Activated T-helper 2 cell treated with anti-CD3 and anti-CD28 coated beads, Interferon-gamma antibody, Interleukin-2, Interleukin-4, amounts not matched to agents 10 μg/mL and 5 μg/mL and 100 μg/mL, durations not matched to agents 14 hours and 24 hours and 36 hours (primary cell): ENCODE results near the gene CHAC1. TPM values are rescaled to one million over a fixed set of nuclear protein-coding genes. Genes with fewer than 3 reads are reported as not detected.

Experiments used
- DNase-seq: peaks from one replicate; pipeline ENCODE4 v3.0.0; 2021; ENCODE audit warnings: low spot score
- H3K27ac Mint-ChIP-seq: one replicate; pipeline ENCODE4 v1.8.0; 2021; ENCODE audit warnings: mixed read lengths
- H3K27me3 Mint-ChIP-seq: one replicate; pipeline ENCODE4 v1.8.0; 2021; ENCODE audit warnings: low read depth, mixed read lengths
- H3K36me3 Mint-ChIP-seq: one replicate; pipeline ENCODE4 v1.8.0; 2021; ENCODE audit warnings: low read depth, mixed read lengths
- H3K4me1 Mint-ChIP-seq: one replicate; pipeline ENCODE4 v1.8.0; 2021; ENCODE audit warnings: low read depth, mixed read lengths
- H3K4me3 Mint-ChIP-seq: one replicate; pipeline ENCODE4 v1.8.0; 2021; ENCODE audit warnings: low read depth, mild to moderate bottlenecking, moderate library complexity, mixed read lengths
- H3K9me3 Mint-ChIP-seq: one replicate; pipeline ENCODE4 v1.8.0; 2021; ENCODE audit warnings: mixed read lengths
- intact Hi-C: fragments of 100-400 bp; cut with micrococcal nuclease; formaldehyde crosslinking; loops from one replicate; pipeline ENCODE4 v1.15.1; 2023
- total RNA-seq: library from RNA; stranded (reverse); gene quantifications from 2 replicates; pipeline ENCODE4 v1.2.3, GENCODE V29; 2022

The CHAC1 gene
- total RNA-seq, 1 donor from 2014 or later, result 3.6 TPM

GRCh38 chr15:40936709-40937666 is 16.3 kb upstream of the CHAC1 start:
- no peaks in the 10 kb centered on the region for H3K36me3 Mint-ChIP-seq
- peaks cover 11% of the 10 kb centered on the region for H3K27me3 Mint-ChIP-seq
- no peak for DNase-seq
- H3K4me3 Mint-ChIP-seq, result no peak overlapping the region
- intact Hi-C loops, result no loop called here
- peaks cover 4% of the 10 kb centered on the region for H3K4me1 Mint-ChIP-seq
- H3K27ac Mint-ChIP-seq, result no peak overlapping the region
- no peaks in the 10 kb centered on the region for H3K9me3 Mint-ChIP-seq

GRCh38 chr15:40937762-40938535 is 15.3 kb upstream of the CHAC1 start:
- peaks cover 8% of the 10 kb centered on the region for H3K4me1 Mint-ChIP-seq
- no peaks in the 10 kb centered on the region for H3K36me3 Mint-ChIP-seq
- no peak overlapping the region for H3K4me3 Mint-ChIP-seq
- peaks cover 6% of the 10 kb centered on the region for H3K27me3 Mint-ChIP-seq
- no peak overlapping the region for H3K27ac Mint-ChIP-seq
- DNase-seq, result no peak
- H3K9me3 Mint-ChIP-seq, result no peaks in the 10 kb centered on the region
- intact Hi-C loops, result no loop called here

GRCh38 chr15:40938536-40938870 is 14.8 kb upstream of the CHAC1 start:
- H3K4me3 Mint-ChIP-seq, result no peak overlapping the region
- H3K27me3 Mint-ChIP-seq, result peaks cover 3% of the 10 kb centered on the region
- H3K9me3 Mint-ChIP-seq, result no peaks in the 10 kb centered on the region
- intact Hi-C loops, result no loop called here
- H3K36me3 Mint-ChIP-seq, result no peaks in the 10 kb centered on the region
- no peak overlapping the region for H3K27ac Mint-ChIP-seq
- H3K4me1 Mint-ChIP-seq, result peaks cover 14% of the 10 kb centered on the region
- no peak for DNase-seq

GRCh38 chr15:40940296-40940801 is 12.9 kb upstream of the CHAC1 start:
- Mint-ChIP-seq H3K36me3 (no peaks in the 10 kb centered on the region), H3K27ac (no peak overlapping the region), H3K4me1 (peaks cover 15% of the 10 kb centered on the region), H3K27me3 (no peaks in the 10 kb centered on the region), H3K4me3 (no peak overlapping the region), H3K9me3 (no peaks in the 10 kb centered on the region)
- intact Hi-C loops, result no loop called here
- DNase-seq, result no peak

- H3K4me3 Mint-ChIP-seq, result peak overlapping the region; percentile 39
- intact Hi-C loops, result no loop called here
- no peak for DNase-seq
- peaks cover 20% of the 10 kb centered on the region for H3K4me1 Mint-ChIP-seq
- no peaks in the 10 kb centered on the region for H3K36me3 Mint-ChIP-seq
- H3K27me3 Mint-ChIP-seq, result no peaks in the 10 kb centered on the region
- H3K27ac Mint-ChIP-seq, result peak overlapping the region; percentile 72
- no peaks in the 10 kb centered on the region for H3K9me3 Mint-ChIP-seq
Measured at GRCh38 chr15:40941068-40941527, 12.2 kb upstream of the CHAC1 start.

GRCh38 chr15:40941528-40942336 is 11.5 kb upstream of the CHAC1 start:
- intact Hi-C loops, result loop anchor here (1.0 kb wide), 1 partner anchor 37 kb away; no protein-coding TSS in a partner anchor
- Mint-ChIP-seq H3K27ac (peak overlapping the region; percentile 72), H3K27me3 (no peaks in the 10 kb centered on the region), H3K36me3 (no peaks in the 10 kb centered on the region), H3K4me1 (peaks cover 22% of the 10 kb centered on the region), H3K4me3 (peak overlapping the region; percentile 80), H3K9me3 (no peaks in the 10 kb centered on the region)
- DNase-seq, result peak; percentile 63

GRCh38 chr15:40942337-40942854 is 10.9 kb upstream of the CHAC1 start:
- H3K36me3 Mint-ChIP-seq, result no peaks in the 10 kb centered on the region

GRCh38 chr15:40942878-40943277 is 10.4 kb upstream of the CHAC1 start:
- no peaks in the 10 kb centered on the region for H3K36me3 Mint-ChIP-seq
- no peaks in the 10 kb centered on the region for H3K27me3 Mint-ChIP-seq
- H3K4me3 Mint-ChIP-seq, result peak overlapping the region; percentile 80
- no peak for DNase-seq
- no peak overlapping the region for H3K27ac Mint-ChIP-seq
- peaks cover 22% of the 10 kb centered on the region for H3K4me1 Mint-ChIP-seq
- H3K9me3 Mint-ChIP-seq, result no peaks in the 10 kb centered on the region
- intact Hi-C loops, result loop anchor here (1.0 kb wide), 1 partner anchor 39 kb away; no protein-coding TSS in a partner anchor

More at GRCh38 chr15:40942337-40942854, 10.9 kb upstream of the CHAC1 start:
- no peaks in the 10 kb centered on the region for H3K9me3 Mint-ChIP-seq
- H3K4me1 Mint-ChIP-seq, result peaks cover 22% of the 10 kb centered on the region
- H3K27ac Mint-ChIP-seq, result peak overlapping the region; percentile 53
- no peak for DNase-seq
- peak overlapping the region; percentile 80 for H3K4me3 Mint-ChIP-seq
- intact Hi-C loops, result loop anchor here (1.0 kb wide), 1 partner anchor 38 kb away; no protein-coding TSS in a partner anchor
- no peaks in the 10 kb centered on the region for H3K27me3 Mint-ChIP-seq

- H3K9me3 Mint-ChIP-seq, result no peaks in the 10 kb centered on the region
- peak overlapping the region; percentile 80 for H3K4me3 Mint-ChIP-seq
- no peaks in the 10 kb centered on the region for H3K27me3 Mint-ChIP-seq
- intact Hi-C loops, result no loop called here
- H3K36me3 Mint-ChIP-seq, result no peaks in the 10 kb centered on the region
- peaks cover 22% of the 10 kb centered on the region for H3K4me1 Mint-ChIP-seq
- no peak overlapping the region for H3K27ac Mint-ChIP-seq
- no peak for DNase-seq
Measured at GRCh38 chr15:40943764-40944365, 9.4 kb upstream of the CHAC1 start.

- DNase-seq, result no peak
- no peaks in the 10 kb centered on the region for H3K9me3 Mint-ChIP-seq
- no peak overlapping the region for H3K27ac Mint-ChIP-seq
- intact Hi-C loops, result no loop called here
- H3K4me1 Mint-ChIP-seq, result peaks cover 22% of the 10 kb centered on the region
- H3K36me3 Mint-ChIP-seq, result no peaks in the 10 kb centered on the region
- H3K4me3 Mint-ChIP-seq, result peak overlapping the region; percentile 13
- no peaks in the 10 kb centered on the region for H3K27me3 Mint-ChIP-seq
Measured at GRCh38 chr15:40944510-40945296, 8.6 kb upstream of the CHAC1 start.
